ENCODE measurements around the gene ZNF70.

The ZNF70 gene

GRCh38 chr22:23789638-23790037 is 38.7 kb upstream of the ZNF70 start:
- peaks cover 14% of the 10 kb centered on the region for H3K4me1 ChIP-seq
- peak; percentile 57 for DNase-seq
- peak; percentile 31; the same call in 1 of the 2 replicates for TF ChIP-seq CTCF (IDR thresholded peaks at IDR 0.05; ENCODE audit: low read depth, low read length)
- no peaks in the 10 kb centered on the region for H3K9me3 ChIP-seq
- H3K36me3 ChIP-seq, result peaks cover 22% of the 10 kb centered on the region
- H3K4me3 ChIP-seq (ENCODE audit: low read depth, low read length), result no peak overlapping the region
- H3K27me3 ChIP-seq, result no peaks in the 10 kb centered on the region

GRCh38 chr22:23789121-23789520 is 38.2 kb upstream of the ZNF70 start:
- H3K4me1 ChIP-seq, result peaks cover 14% of the 10 kb centered on the region
- H3K36me3 ChIP-seq, result peaks cover 16% of the 10 kb centered on the region
- TF ChIP-seq CTCF (IDR thresholded peaks at IDR 0.05; ENCODE audit: low read depth, low read length), result no peak
- no peak overlapping the region for H3K4me3 ChIP-seq (ENCODE audit: low read depth, low read length)
- no peaks in the 10 kb centered on the region for H3K27me3 ChIP-seq
- H3K9me3 ChIP-seq, result no peaks in the 10 kb centered on the region
- DNase-seq, result no peak

- DNase-seq, result no peak
- Histone ChIP-seq H3K36me3 (peaks cover 5% of the 10 kb centered on the region; the same call in 1 of the 2 replicates), H3K4me1 (peaks cover 14% of the 10 kb centered on the region), H3K4me3 (ENCODE audit: low read depth, low read length) (peak overlapping the region; percentile 70), H3K27me3 (no peaks in the 10 kb centered on the region), H3K9me3 (no peaks in the 10 kb centered on the region)
- TF ChIP-seq CTCF (IDR thresholded peaks at IDR 0.05; ENCODE audit: low read depth, low read length), result no peak
These were observed 37.0 kb upstream of the ZNF70 start for GRCh38 chr22:23787910-23788309.

- peaks cover 14% of the 10 kb centered on the region for H3K4me1 ChIP-seq
These were observed 36.6 kb upstream of the ZNF70 start for GRCh38 chr22:23787600-23787896.

GRCh38 chr22:23786752-23787599 is 36.1 kb upstream of the ZNF70 start, which contains the start of gene SMARCB1:
TSS of gene SMARCB1 (plus strand) at chr22:23786966. CDS start at chr22:23787170, 204 bp downstream.
- no peak for TF ChIP-seq CTCF (IDR thresholded peaks at IDR 0.05; ENCODE audit: low read depth, low read length)
- Histone ChIP-seq H3K9me3 (no peaks in the 10 kb centered on the region), H3K4me1 (peaks cover 14% of the 10 kb centered on the region), H3K4me3 (ENCODE audit: low read depth, low read length) (peak within 1 kb of the TSS; percentile 70), H3K27me3 (no peaks in the 10 kb centered on the region), H3K36me3 (no peaks in the 10 kb centered on the region; the same call in 1 of the 2 replicates)
- peak; percentile 91 for DNase-seq

More at GRCh38 chr22:23787600-23787896, 36.6 kb upstream of the ZNF70 start:
- no peak for TF ChIP-seq CTCF (IDR thresholded peaks at IDR 0.05; ENCODE audit: low read depth, low read length)
- H3K36me3 ChIP-seq, result peaks cover 2% of the 10 kb centered on the region; the same call in 1 of the 2 replicates
- no peaks in the 10 kb centered on the region for H3K27me3 ChIP-seq
- H3K9me3 ChIP-seq, result no peaks in the 10 kb centered on the region
- H3K4me3 ChIP-seq (ENCODE audit: low read depth, low read length), result peak overlapping the region; percentile 70
- DNase-seq, result no peak

- Histone ChIP-seq H3K9me3 (no peaks in the 10 kb centered on the region), H3K27me3 (no peaks in the 10 kb centered on the region), H3K4me3 (ENCODE audit: low read depth, low read length) (peak overlapping the region; percentile 70), H3K36me3 (no peaks in the 10 kb centered on the region; the same call in 1 of the 2 replicates), H3K4me1 (peaks cover 15% of the 10 kb centered on the region)
- no peak for TF ChIP-seq CTCF (IDR thresholded peaks at IDR 0.05; ENCODE audit: low read depth, low read length)
- DNase-seq, result no peak
These were observed 35.4 kb upstream of the ZNF70 start for GRCh38 chr22:23786261-23786710.
